GM12878 (cell line): ENCODE results near the gene KIAA1671. TPM values are rescaled to one million over a fixed set of nuclear protein-coding genes. Genes with fewer than 3 reads are reported as not detected.
A peak's percentile ranks its signal among the peaks of the same experiment; 100 is the strongest.

Experiments used
- BCL11A ChIP-seq: IDR thresholded peaks from 2 replicates; pipeline ENCODE4 v1.6.1; 2011; ENCODE audit warnings: low read depth, low read length
- ETV6 ChIP-seq, 2 experiments: fragments of 450-650 bp in 1 of 2; IDR thresholded peaks in 1 of 2; conservative IDR thresholded peaks in 1 of 2; 2 replicates each; pipeline ENCODE4 v1.6.1; 2014; ENCODE audit warnings: antibody characterized with exemption in 1 of 2, borderline replicate concordance in 1 of 2, low read depth in 1 of 2, mild to moderate bottlenecking in 1 of 2, moderate library complexity in 1 of 2
- FOS ChIP-seq: IDR thresholded peaks from 3 replicates; pipeline ENCODE4 v1.6.1; 2011; ENCODE audit warnings: borderline replicate concordance; ENCODE audit not compliant: insufficient read length; ENCODE audit errors: extremely low read depth
- MYC ChIP-seq: IDR thresholded peaks from 2 replicates; pipeline ENCODE4 v1.6.1; 2011; ENCODE audit warnings: mild to moderate bottlenecking, low read length, moderate library complexity, inconsistent platforms; ENCODE audit not compliant: insufficient read depth, insufficient replicate concordance, insufficient read length, severe bottlenecking
- NFYA ChIP-seq: IDR thresholded peaks from 2 replicates; pipeline ENCODE4 v1.6.1; 2011; ENCODE audit warnings: low read depth, mild to moderate bottlenecking, low read length, improper control_type of control experiment, borderline replicate concordance
- RAD51 ChIP-seq: fragments of 450-650 bp; IDR thresholded peaks from 2 replicates; pipeline ENCODE4 v1.6.1; 2016; ENCODE audit warnings: moderate library complexity, mild to moderate bottlenecking, inconsistent platforms
- TCF12 ChIP-seq: IDR thresholded peaks from 2 replicates; pipeline ENCODE4 v1.6.1; 2011; ENCODE audit warnings: low read depth, mild to moderate bottlenecking, low read length
- YY1 ChIP-seq: IDR thresholded peaks from 2 replicates; pipeline ENCODE4 v1.6.1; 2011; ENCODE audit warnings: low read depth, mild to moderate bottlenecking, low read length
- ZNF24 ChIP-seq: fragments of 450-650 bp; IDR thresholded peaks from 2 replicates; pipeline ENCODE4 v1.6.1; 2017; ENCODE audit warnings: antibody characterized with exemption, mild to moderate bottlenecking
- ZNF274 ChIP-seq: IDR thresholded peaks from one replicate; pipeline ENCODE4 v1.8.0; 2011; ENCODE audit not compliant: insufficient read length, insufficient read depth
- ZZZ3 ChIP-seq: IDR thresholded peaks from 2 replicates; pipeline ENCODE4 v1.6.1; 2011; ENCODE audit warnings: low read depth; ENCODE audit not compliant: control insufficient read depth, insufficient read length
- polyA plus RNA-seq, 11 experiments: library from polyadenylated mRNA; depleted of rRNA in 4 of 11; unstranded in 6 of 11; stranded (reverse) in 5 of 11; fragments of >200 nt; fragmentation: Nextera tagmentation in 4 of 11; fragmentation: Illumina TruSeq in 1 of 11; extraction: Ambion mirVana in 4 of 11; extraction: Trizol in 1 of 11; gene quantifications; 1 replicate in 1 of 11; 2 replicates in 10 of 11; pipeline versions ENCODE4 v1.2.1 to v1.2.3, GENCODE V29; 2011 to 2016; ENCODE audit warnings: inconsistent platforms in 2 of 11, missing spikeins in 2 of 11, low read depth in 1 of 11
- total RNA-seq, 4 experiments: library from RNA; depleted of rRNA in 3 of 4; stranded (reverse); fragments of >200 nt in 3 of 4; fragmentation: Illumina TruSeq in 1 of 4; extraction: Trizol in 1 of 4; gene quantifications; 2 replicates each; pipeline versions ENCODE4 v1.2.1 to v1.2.3, GENCODE V29; 2013 to 2021
- TF ChIP-seq, protein P1 (sequence below): IDR thresholded peaks from 2 replicates; pipeline ENCODE4 v1.6.1; 2011; ENCODE audit warnings: low read depth, low read length, improper control_type of control experiment, borderline replicate concordance
- TF ChIP-seq, protein P2 (sequence below): IDR thresholded peaks from 2 replicates; pipeline ENCODE4 v1.6.1; 2012; ENCODE audit warnings: low read depth, low read length, improper control_type of control experiment

Gene KIAA1671
- total and polyA plus RNA-seq, 10 of the 15 experiments (the other 5 are each of a cell fraction or from before 2014, with no cell fraction given), result 0.05 to 2.7 (median 0.33) TPM

DNA sequence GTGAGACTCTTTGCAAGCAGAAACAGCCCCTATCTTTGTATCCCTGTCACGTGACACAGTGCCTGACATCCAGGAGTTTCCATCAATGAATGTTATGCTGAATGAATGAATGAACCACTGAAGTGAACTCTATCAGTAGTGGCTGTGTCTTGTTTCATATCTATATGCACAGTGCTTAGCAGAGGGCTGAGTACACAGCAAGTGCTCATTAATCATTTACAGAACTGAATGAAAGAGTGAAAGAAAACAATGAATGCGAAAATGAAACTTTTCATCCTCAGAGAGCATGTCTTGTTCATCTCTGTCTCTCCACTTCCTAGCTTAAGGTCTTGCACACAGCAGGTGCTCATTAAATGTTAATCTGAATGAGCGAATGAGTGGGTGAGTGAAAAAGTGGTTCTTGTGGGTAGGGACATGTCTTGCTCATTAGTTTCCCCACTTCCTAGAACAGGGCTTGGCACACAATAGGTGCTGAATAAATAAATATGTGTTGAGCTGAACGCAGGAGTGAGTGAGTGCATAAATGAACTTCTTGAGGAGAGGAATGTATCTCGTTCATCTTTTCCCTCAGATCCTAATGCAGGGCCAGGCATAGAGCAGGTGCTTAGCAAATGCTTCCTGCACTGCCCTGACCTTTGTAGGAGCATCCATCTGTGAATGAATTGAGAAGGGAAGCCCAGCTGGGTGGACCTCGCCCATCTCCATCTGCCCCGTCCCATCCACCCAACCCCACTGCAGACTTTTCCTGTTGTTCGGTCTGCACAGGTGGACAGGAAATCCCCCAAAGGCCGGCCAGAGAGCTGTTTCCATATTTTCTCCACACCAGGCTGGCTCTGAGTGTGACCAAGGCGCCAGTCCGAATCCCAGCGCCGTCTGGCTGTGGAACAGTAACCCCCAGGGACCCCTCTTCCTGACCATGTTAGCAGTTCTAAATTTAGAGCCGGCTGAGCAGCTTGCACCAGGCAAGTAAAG lies 133.7 kb downstream of the KIAA1671 start (continued):
- peak; percentile 97 for TF ChIP-seq RAD51
- no peak for TF ChIP-seq ZZZ3
- TF ChIP-seq NFYA, result no peak
- no peak for TF ChIP-seq MYC
- TF ChIP-seq ETV6 (conservative IDR thresholded peaks at IDR 0.05 in 1 of 2, IDR thresholded peaks at IDR 0.05 in 1 of 2; ENCODE audit: borderline replicate concordance in 1 of 2, low read depth in 1 of 2), result no peak
- TF ChIP-seq BCL11A, result peak; percentile 91
- TF ChIP-seq, protein P1, sequence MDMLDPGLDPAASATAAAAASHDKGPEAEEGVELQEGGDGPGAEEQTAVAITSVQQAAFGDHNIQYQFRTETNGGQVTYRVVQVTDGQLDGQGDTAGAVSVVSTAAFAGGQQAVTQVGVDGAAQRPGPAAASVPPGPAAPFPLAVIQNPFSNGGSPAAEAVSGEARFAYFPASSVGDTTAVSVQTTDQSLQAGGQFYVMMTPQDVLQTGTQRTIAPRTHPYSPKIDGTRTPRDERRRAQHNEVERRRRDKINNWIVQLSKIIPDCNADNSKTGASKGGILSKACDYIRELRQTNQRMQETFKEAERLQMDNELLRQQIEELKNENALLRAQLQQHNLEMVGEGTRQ, result peak; percentile 44; the same call in 1 of the 2 replicates
- TF ChIP-seq, protein P2, sequence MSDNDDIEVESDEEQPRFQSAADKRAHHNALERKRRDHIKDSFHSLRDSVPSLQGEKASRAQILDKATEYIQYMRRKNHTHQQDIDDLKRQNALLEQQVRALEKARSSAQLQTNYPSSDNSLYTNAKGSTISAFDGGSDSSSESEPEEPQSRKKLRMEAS, result no peak
- no peak for TF ChIP-seq ZNF274
- TF ChIP-seq FOS, result no peak
- no peak for TF ChIP-seq YY1
- TF ChIP-seq TCF12, result 0 out of 2 replicates have a peak, but pooled peaks have one; percentile 35
- peak; percentile 100 for TF ChIP-seq ZNF24
